HepG2 (cell line): ENCODE data around the gene WIPF2. TPM values are rescaled to one million over a fixed set of nuclear protein-coding genes. Genes with fewer than 3 reads are reported as not detected.

Source experiments
- ATAC-seq: fragments of 200-7000 bp; cut with Tn5 transposase; 3 replicates; pipeline ENCODE4 v1.9.1; 2020; ENCODE audit warnings: mild to moderate bottlenecking, moderate library complexity
- BruUV-seq: library from RNA; stranded (reverse); fragments of 400-500 nt; replicated peaks from 2 replicates; lab custom pipeline; 2021; lab: Mats Ljungman, UMichigan
- CTCF ChIA-PET: fragments of 300-600 bp; formaldehyde crosslinking; extraction: SDS; loops from one replicate; lab custom pipeline; 2021; ENCODE audit warnings: low total read pairs, inconsistent platforms, low intra/inter-chr PET ratio; lab: Yijun Ruan, JAX
- POLR2A ChIA-PET: fragments of 350-600 bp; sonication (Branson Sonifier 250); formaldehyde crosslinking; loops from one replicate; lab custom pipeline; 2020; ENCODE audit warnings: antibody characterized with exemption, inconsistent platforms; lab: Yijun Ruan, JAX
- DNase-seq: peaks from one replicate; pipeline ENCODE4 v3.0.0-alpha.2; 2015; ENCODE audit warnings: low spot score
- FAIRE-seq: peaks from 3 replicates; lab custom pipeline; 2011; peaks lifted over from hg19 to GRCh38; lab: Jason Lieb, UNC
- H2AFZ ChIP-seq: one replicate; pipeline ENCODE4 v1.6.1; 2011; ENCODE audit warnings: low read length, inconsistent platforms
- H3K27ac ChIP-seq: fragments of 300-600 bp; 3 replicates; pipeline ENCODE4 v1.8.0; 2011; ENCODE audit warnings: mixed run types, mild to moderate bottlenecking, mixed read lengths, low read length, inconsistent platforms; ENCODE audit not compliant: insufficient read depth; ENCODE audit errors: extremely low read length
- H3K27me3 ChIP-seq, 2 experiments: fragments of 200-600 bp in 1 of 2; 2 replicates in 1 of 2; 3 replicates in 1 of 2; pipeline versions ENCODE4 v1.6.0 to v1.8.0; 2011; ENCODE audit warnings: low read length in 2 of 2, mild to moderate bottlenecking in 2 of 2, moderate library complexity in 2 of 2, inconsistent platforms in 1 of 2; ENCODE audit not compliant: insufficient read depth in 2 of 2, control insufficient read depth in 1 of 2
- H3K36me3 ChIP-seq, 2 experiments: fragments of 200-600 bp in 1 of 2; replicated peaks in 1 of 2; 2 replicates in 1 of 2; 3 replicates in 1 of 2; pipeline versions ENCODE4 v1.5.1 to v1.8.0; 2011; ENCODE audit warnings: low read length in 2 of 2, inconsistent platforms in 1 of 2; ENCODE audit not compliant: insufficient read depth in 2 of 2, control insufficient read depth in 1 of 2
- H3K4me1 ChIP-seq: 2 replicates; pipeline ENCODE4 v1.5.1; 2012; ENCODE audit warnings: low read length, inconsistent platforms; ENCODE audit not compliant: insufficient read depth
- H3K4me2 ChIP-seq: 2 replicates; pipeline ENCODE4 v1.6.0; 2011; ENCODE audit warnings: low read depth, low read length, inconsistent platforms
- H3K4me3 ChIP-seq, 3 experiments: fragments of 200-600 bp in 1 of 3; sonication (generic), shearing (Covaris generic) in 1 of 3; replicated peaks in 1 of 3; 2 replicates each; pipeline ENCODE4 v1.5.1; 2011 to 2016; ENCODE audit warnings: low read length in 3 of 3, inconsistent platforms in 2 of 3, low read depth in 2 of 3, mild to moderate bottlenecking in 2 of 3, control low read depth in 1 of 3, mixed read lengths in 1 of 3; ENCODE audit not compliant: insufficient read depth in 1 of 3
- H3K79me2 ChIP-seq: one replicate; pipeline ENCODE4 v1.6.1; 2011; ENCODE audit warnings: low read length, inconsistent platforms; ENCODE audit not compliant: insufficient read depth
- H3K9ac ChIP-seq: 2 replicates; pipeline ENCODE4 v1.6.0; 2011; ENCODE audit warnings: mild to moderate bottlenecking, low read depth, low read length, inconsistent platforms; ENCODE audit not compliant: insufficient read depth
- H3K9me3 ChIP-seq: 2 replicates; pipeline ENCODE4 v1.5.1; 2012; ENCODE audit warnings: mild to moderate bottlenecking, low read length
- H4K20me1 ChIP-seq: 2 replicates; pipeline ENCODE4 v1.6.0; 2011; ENCODE audit warnings: inconsistent platforms, mild to moderate bottlenecking, low read length, moderate library complexity; ENCODE audit not compliant: insufficient read depth
- AGO2 ChIP-seq: fragments of 200-400 bp; formaldehyde crosslinking; optimal IDR thresholded peaks from 2 replicates; pipeline ENCODE3; 2017; ENCODE audit warnings: mild to moderate bottlenecking, low read depth, low read length, moderate library complexity
- ARHGAP35 ChIP-seq: sonication (generic); formaldehyde crosslinking; IDR thresholded peaks from 2 replicates; pipeline ENCODE4 v1.9.0; 2022; ENCODE audit warnings: mild to moderate bottlenecking, inconsistent platforms, moderate library complexity, missing genetic modification reagents, borderline replicate concordance
- KLF9 ChIP-seq: IDR thresholded peaks from 2 replicates; pipeline ENCODE4 v1.6.1; 2016; ENCODE audit warnings: low read depth
- MAF1 ChIP-seq: sonication (generic); formaldehyde crosslinking; IDR thresholded peaks from 2 replicates; pipeline ENCODE4 v1.5.0; 2020; ENCODE audit warnings: missing genetic modification reagents, borderline replicate concordance
- SIN3A ChIP-seq: IDR thresholded peaks from 2 replicates; pipeline ENCODE4 v1.6.1; 2011; ENCODE audit warnings: low read depth, mild to moderate bottlenecking, control low read depth, low read length, borderline replicate concordance
- ZNF101 ChIP-seq: sonication (generic); formaldehyde crosslinking; IDR thresholded peaks from 2 replicates; pipeline ENCODE4 v1.4.0; 2020; ENCODE audit warnings: mild to moderate bottlenecking, low read depth, missing genetic modification reagents, borderline replicate concordance
- ZNF549 ChIP-seq: sonication (generic); formaldehyde crosslinking; IDR thresholded peaks from 2 replicates; pipeline ENCODE4 v1.5.0; 2020; ENCODE audit warnings: missing genetic modification reagents
- ZNF572 ChIP-seq: sonication (generic); formaldehyde crosslinking; IDR thresholded peaks from 2 replicates; pipeline ENCODE4 v1.5.1; 2020; ENCODE audit warnings: mild to moderate bottlenecking, missing genetic modification reagents
- WGBS: methylation state at CpG from one replicate; pipeline ENCODE4 v1.1.6; 2017; ENCODE audit warnings: low lambda C conversion rate; 5-methylcytosine and 5-hydroxymethylcytosine counted together
- in situ Hi-C: cut with HindIII; loops from 2 replicates; pipeline ENCODE4 v1.10.0; 2017; ENCODE audit warnings: low pct_unique_long_range_greater_than_20kb; ENCODE audit not compliant: extremely low pct_ligation_motif_present
- intact Hi-C: fragments of 100-400 bp; cut with micrococcal nuclease; formaldehyde crosslinking; loops from one replicate; pipeline ENCODE4 v1.10.0; 2022; ENCODE audit not compliant: unreplicated experiment
- polyA plus RNA-seq, 8 experiments: library from polyadenylated mRNA; depleted of rRNA in 3 of 8; stranded (reverse) in 7 of 8; unstranded in 1 of 8; fragments of >200 nt; fragmentation: Illumina TruSeq in 4 of 8; extraction: Trizol in 4 of 8; gene quantifications; 2 replicates each; pipeline versions ENCODE4 v1.2.1 to v1.2.3, GENCODE V29; 2011 to 2016; ENCODE audit warnings: low read depth in 4 of 8, missing spikeins in 1 of 8, mixed read lengths in 1 of 8; ENCODE audit not compliant: insufficient read depth in 1 of 8
- total RNA-seq, 5 experiments: library from RNA; depleted of rRNA; stranded (reverse); fragments of >200 nt; fragmentation: Illumina TruSeq; extraction: Trizol; gene quantifications; 2 replicates each; pipeline ENCODE4 v1.2.3, GENCODE V29; 2016; ENCODE audit warnings: low read depth in 1 of 5

WIPF2 gene
- total and polyA plus RNA-seq, 2 of the 13 experiments (the other 11 are each of a cell fraction or from before 2014, with no cell fraction given) = 7.2 to 10.8 TPM

GRCh38 chr17:40241252-40241834 is 22.2 kb downstream of the WIPF2 start:
- Histone ChIP-seq H4K20me1 (no peaks in the 10 kb centered on the region), H2AFZ (no peak overlapping the region), H3K36me3 (peaks cover 4 to 6% of the 10 kb centered on the region in 2 experiments; a peak in 4 of 5 replicates), H3K9ac (no peak overlapping the region), H3K27ac (no peak overlapping the region), H3K79me2 (peaks cover 50% of the 10 kb centered on the region), H3K9me3 (no peaks in the 10 kb centered on the region), H3K4me1 (no peaks in the 10 kb centered on the region), H3K4me2 (no peak overlapping the region), H3K4me3 (no peak overlapping the region), H3K27me3 (no peaks in the 10 kb centered on the region)
- intact Hi-C loops = no loop called here
- POLR2A ChIA-PET = interaction anchor here (0.6 to 1.1 kb wide), 2 partner anchors 17 to 22 kb away, joined by 3 read pairs; partner anchors contain the start of gene WIPF2
- CTCF ChIA-PET = no interaction called here
- DNase-seq = no peak
- FAIRE-seq = no peak
- TF ChIP-seq ZNF101 (CRISPR knock-in tag) (no peak), KLF9 (CRISPR knock-in tag) (no peak), MAF1 (CRISPR knock-in tag) (no peak), ZNF549 (no peak)
- BruUV-seq = TSS peak; percentile 39
- in situ Hi-C loops = no loop called here
- WGBS = 96% methylated on average over 4 of the region's 4 CpGs
- ATAC-seq = no peak

- Histone ChIP-seq H3K79me2 (peaks cover 55% of the 10 kb centered on the region), H2AFZ (no peak overlapping the region), H3K27me3 (no peaks in the 10 kb centered on the region), H3K4me1 (no peaks in the 10 kb centered on the region), H3K9ac (no peak overlapping the region), H3K9me3 (no peaks in the 10 kb centered on the region), H3K4me2 (no peak overlapping the region), H3K36me3 (peaks cover 3 to 6% of the 10 kb centered on the region in 2 experiments; a peak in 4 of 5 replicates), H4K20me1 (no peaks in the 10 kb centered on the region), H3K27ac (no peak overlapping the region), H3K4me3 (no peak overlapping the region)
- POLR2A ChIA-PET = no interaction called here
- over 99% methylated on average over 3 of the region's 3 CpGs for WGBS
- ATAC-seq (no peak), FAIRE-seq (no peak), DNase-seq (no peak)
- BruUV-seq = no TSS peak
- intact Hi-C loops (no loop called here), in situ Hi-C loops (no loop called here)
- TF ChIP-seq ARHGAP35 (CRISPR knock-in tag) (no peak), AGO2 (no peak), ZNF572 (CRISPR knock-in tag) (no peak), SIN3A (no peak)
- CTCF ChIA-PET = no interaction called here
Observed at GRCh38 chr17:40242774-40243173, 23.7 kb downstream of the WIPF2 start.
